Ovary (tissue), 3 donors: Measurements from ENCODE around the gene CDC25B.

ENCODE experiments used
- EP300 ChIP-seq: sonication (generic); formaldehyde crosslinking; IDR thresholded peaks from one replicate; pipeline ENCODE4 v1.6.1; 2017; ENCODE audit warnings: antibody characterized with exemption
- POLR2A ChIP-seq: fragments of 450-650 bp; IDR thresholded peaks from one replicate; pipeline ENCODE4 v1.6.1; 2017; ENCODE audit warnings: antibody characterized with exemption, mild to moderate bottlenecking, moderate library complexity
- TF ChIP-seq, protein P1 (sequence below), 3 donors: fragments of 450-650 bp in 2 of 3; fragments of 200-600 bp in 1 of 3; IDR thresholded peaks; one replicate each; pipeline versions ENCODE4 v1.5.1 to v1.8.0; 2016 to 2022; ENCODE audit warnings: antibody characterized with exemption in 3 of 3, mild to moderate bottlenecking in 1 of 3
- donor health status: DM: no; HTN: no; CAD: no.

DNA sequence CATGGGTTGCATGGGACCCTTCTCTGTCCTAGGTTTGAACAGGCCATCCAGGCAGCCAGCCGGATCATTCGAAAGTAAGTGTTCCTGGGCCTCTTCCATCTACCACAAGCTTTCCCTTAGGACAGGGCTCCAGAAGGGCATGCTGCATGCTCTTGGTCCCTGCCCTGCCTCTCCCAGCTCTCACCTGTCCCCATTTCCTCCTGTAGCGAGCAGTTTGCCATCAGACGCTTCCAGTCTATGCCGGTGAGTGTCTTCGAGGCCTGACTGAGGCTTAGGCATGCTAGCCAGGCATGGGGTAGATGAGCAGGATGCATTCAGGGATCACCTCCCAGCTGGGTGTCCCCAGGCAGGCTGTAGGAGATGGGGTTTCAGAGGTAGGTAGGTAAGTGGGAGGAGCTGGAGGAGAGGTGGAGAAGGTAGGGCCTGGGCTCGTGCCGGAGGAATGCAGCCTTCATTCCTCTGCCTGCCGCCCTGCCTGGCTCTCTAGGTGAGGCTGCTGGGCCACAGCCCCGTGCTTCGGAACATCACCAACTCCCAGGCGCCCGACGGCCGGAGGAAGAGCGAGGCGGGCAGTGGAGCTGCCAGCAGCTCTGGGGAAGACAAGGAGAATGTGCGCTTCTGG, 4.3 kb downstream of the CDC25B start:
- TF ChIP-seq, protein P1, sequence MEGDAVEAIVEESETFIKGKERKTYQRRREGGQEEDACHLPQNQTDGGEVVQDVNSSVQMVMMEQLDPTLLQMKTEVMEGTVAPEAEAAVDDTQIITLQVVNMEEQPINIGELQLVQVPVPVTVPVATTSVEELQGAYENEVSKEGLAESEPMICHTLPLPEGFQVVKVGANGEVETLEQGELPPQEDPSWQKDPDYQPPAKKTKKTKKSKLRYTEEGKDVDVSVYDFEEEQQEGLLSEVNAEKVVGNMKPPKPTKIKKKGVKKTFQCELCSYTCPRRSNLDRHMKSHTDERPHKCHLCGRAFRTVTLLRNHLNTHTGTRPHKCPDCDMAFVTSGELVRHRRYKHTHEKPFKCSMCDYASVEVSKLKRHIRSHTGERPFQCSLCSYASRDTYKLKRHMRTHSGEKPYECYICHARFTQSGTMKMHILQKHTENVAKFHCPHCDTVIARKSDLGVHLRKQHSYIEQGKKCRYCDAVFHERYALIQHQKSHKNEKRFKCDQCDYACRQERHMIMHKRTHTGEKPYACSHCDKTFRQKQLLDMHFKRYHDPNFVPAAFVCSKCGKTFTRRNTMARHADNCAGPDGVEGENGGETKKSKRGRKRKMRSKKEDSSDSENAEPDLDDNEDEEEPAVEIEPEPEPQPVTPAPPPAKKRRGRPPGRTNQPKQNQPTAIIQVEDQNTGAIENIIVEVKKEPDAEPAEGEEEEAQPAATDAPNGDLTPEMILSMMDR (IDR thresholded peaks at IDR 0.05): no peak
- TF ChIP-seq POLR2A (no peak), EP300 (no peak)
